NCI-H128 (cell line): ENCODE data around the gene RXRB.

Source experiments
- DNase-seq: peaks from one replicate; lab custom pipeline; 2025; ENCODE audit not compliant: unreplicated experiment; lab: John Stamatoyannopoulos, UW

RXRB gene

DNA sequence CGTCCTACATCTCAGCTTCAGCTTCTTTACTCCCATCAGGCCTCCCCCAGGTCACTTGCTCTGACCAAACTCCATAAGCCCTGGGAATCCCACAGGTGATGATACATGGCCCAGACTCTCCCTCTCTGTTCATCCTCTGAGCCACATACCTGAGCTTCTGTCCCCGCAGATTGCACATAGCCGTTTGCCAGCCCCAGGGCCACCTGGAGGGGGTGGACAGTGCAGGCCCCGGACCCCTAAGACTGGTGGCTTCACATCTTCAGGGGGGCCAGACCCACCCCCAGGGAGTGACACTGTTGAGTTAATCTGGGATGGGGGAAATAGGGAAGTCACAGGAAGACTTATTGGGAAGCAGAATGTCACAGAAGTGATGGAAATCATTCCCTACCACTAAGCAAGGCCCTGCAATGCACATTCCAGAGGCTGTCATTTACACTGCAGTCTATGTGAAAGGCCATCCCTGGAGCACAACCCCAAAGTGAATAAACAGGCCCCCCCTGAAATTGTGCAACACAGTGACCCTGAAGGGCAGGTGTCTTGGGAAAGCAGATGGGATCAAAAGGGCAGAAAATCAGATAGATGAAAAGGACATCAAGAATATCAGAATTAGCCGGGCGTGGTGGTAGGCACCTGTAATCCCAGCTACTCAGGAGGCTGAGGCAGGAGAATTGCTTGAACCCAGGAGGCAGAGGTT, 2.2 kb downstream of the RXRB start:
- no peak for DNase-seq

DNA sequence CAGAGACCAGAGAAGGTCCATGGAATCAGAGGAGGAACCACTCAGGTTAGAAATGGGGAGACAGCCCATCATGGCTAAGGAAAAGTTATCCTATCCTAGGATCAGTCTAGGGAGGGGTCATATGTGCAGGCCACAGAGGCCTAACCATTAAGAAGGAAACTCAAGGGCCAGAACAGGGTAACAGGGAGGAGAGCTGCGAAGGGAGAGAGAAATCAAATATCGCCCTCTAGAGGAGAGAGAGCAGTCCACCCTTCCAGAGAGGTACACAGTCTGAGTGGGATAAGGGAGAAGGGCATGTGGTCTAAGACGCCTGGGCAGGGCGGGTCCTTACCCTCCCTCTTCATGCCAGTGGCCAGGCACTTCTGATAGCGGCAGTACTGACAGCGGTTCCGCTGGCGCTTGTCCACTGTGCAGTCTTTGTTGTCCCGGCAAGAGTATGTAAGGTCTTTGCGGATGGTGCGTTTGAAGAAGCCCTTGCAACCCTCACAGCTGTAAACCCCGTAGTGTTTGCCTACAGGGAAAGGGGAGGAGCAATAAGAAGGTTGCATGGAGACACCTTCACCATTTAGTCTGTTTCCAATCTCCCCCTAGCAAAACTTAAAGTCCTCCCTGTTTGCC, 2.9 kb downstream of the RXRB start:
- DNase-seq, result no peak

DNA sequence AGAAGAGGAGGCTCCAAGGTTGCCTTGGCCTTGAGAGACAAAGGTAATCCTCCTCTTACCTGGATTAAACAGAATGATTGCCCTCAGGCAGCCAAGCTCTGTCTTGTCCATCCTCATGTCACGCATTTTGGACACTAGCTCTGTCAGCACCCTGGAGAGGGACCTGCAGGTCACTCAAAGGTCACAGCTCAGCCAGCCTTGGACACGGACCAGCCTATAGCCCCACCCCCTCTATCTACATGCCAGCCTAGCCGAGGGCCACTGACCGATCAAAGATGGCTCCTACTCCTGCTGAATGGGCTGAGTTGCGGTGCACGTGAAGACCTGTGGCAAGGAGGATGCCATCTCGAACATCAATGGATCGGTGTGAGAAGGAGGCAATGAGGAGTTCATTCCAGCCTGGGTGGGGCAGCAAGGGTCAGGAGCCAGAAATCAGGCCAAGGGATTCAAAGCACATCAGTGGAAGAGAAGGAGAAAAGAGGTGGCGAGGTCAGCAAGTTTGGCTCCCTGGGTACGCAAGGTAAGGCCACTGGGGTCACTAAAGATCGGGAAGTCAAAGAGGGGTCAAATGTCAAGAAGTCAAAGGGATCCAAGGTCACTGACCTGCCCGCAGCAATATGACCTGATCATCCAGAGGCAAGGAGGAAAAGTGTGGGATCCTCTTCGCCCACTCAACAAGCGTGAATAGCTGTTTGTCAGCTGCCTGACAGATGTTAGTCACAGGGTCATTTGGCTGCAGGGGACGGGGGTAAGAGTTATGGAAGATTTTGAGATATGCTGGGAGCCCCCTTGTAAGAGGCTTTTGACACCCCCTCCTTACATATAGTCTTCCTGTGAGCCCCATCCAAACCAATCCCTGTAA, 4.9 kb downstream of the RXRB start:
- DNase-seq, result no peak

DNA sequence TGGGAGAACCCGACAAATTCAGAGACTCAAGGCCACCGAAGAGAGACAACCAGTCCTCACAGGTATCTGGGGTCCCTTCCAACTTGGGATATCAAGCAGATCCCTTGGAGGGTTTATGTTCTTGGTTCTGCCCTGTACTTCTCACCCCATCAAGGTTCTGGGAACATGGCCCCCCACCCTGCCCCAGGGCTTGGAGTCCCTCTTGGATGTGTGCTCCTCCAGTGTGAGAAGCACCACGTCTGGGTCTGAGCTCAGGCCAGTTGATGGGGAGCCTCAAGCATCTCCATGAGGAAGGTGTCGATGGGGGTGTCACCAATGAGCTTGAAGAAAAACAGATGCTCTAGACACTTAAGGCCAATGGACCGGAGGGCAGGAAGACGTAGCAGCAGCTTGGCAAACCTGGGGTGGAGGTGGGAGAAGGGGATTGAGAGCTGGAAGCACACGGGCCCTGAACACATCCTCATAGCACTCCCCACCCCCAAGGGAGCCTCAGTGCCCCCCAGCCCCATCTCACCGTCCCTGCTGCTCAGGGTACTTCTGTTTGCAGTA, 6.0 kb downstream of the RXRB start:
- DNase-seq, result no peak

DNA sequence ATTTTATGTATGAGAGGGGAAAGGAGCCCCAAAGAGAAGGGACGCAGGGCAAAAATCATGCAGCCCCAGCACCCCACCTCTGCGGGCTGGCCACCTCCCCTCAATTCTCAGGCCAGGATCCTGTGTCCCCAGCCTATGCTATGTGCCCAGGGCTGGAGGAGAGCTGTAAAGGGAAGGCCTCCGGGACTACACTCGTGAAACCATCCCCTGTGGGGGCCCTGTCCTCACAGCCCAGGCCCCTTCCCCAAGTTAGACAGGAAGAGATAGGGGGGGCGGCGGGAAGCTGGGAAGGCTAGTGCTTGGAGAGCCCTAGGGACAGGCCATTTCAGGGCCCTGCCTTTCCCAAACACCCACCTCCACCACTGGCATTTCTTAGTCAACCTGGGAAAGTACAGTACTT, 6.8 kb downstream of the RXRB start:
- no peak for DNase-seq

DNA sequence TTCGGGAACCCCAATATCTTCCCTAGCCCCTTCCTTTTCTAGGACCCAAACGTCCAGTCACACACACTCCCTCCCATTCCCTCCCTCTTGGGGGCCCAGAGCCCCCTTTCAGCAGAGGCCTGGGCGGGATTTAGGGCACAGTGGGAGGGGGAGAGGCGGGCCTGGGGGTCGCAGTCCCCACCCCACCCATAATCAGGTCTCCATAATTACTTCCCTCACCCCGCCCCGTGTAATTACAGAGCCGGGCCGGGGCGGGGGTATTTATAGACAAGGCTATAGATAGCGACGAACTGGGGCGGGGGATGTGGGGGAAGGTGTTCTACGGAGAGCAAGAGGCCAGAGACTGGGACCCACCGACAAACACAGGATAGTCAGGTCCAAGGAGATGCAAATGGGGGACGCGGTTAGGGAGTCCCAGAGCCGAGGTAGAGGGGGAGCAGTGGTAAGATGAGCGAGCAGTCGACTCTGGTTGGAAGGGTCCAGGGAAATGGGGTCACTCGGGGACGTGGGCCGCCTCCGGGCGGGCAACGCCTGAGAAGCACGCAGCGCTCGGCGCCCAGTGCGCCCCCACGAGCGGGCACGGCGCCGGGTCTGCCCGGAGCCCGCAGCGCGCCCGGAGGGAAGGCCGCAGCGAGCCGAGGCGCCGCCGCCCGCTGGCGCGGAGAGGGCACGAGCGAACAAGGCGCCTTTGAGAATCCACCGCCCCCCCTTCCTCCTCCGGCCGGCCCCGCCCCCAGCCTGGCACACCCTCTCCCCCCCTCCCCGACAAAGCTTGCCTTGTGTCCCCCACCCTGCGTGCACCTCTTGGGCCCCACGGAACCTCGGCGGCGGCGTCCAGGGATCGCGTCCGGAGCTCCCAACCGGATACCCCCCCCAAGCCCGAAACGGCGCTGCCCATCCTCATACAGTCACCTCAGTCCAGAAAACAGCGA, 7.5 kb downstream of the RXRB start:
- no peak for DNase-seq

DNA sequence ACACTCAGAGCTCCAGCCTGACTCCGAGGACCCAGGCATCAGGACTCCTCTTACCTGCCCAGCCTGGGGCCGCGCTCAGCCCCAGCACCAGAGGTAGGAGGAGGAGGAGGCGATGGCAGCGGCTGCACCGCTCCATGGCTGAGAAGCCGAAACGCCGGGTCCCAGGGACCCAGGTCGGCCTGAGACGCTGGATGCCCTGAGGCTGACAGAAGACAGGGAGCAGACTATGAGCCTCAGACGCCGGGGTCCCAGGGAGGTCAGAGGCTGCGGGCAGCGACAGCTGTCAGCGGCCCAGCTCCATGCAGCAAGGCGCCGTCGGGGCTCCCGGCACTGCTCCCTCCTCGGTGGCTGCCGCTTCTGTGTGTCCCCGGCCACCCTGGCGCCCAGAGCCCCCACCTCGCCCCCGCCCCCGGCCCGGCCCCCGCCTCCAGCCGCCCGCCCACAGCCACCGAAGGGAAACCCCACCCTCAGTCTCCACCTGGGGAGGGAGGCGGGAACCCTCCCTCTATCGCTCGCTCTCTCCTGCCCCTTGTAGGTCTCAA, 8.3 kb downstream of the RXRB start, which contains the start of gene COL11A2:
COL11A2 (minus strand) TSS at position 363 of the 542 bp plus-strand sequence; CDS start at position 136, 227 bp downstream.
- no peak for DNase-seq

DNA sequence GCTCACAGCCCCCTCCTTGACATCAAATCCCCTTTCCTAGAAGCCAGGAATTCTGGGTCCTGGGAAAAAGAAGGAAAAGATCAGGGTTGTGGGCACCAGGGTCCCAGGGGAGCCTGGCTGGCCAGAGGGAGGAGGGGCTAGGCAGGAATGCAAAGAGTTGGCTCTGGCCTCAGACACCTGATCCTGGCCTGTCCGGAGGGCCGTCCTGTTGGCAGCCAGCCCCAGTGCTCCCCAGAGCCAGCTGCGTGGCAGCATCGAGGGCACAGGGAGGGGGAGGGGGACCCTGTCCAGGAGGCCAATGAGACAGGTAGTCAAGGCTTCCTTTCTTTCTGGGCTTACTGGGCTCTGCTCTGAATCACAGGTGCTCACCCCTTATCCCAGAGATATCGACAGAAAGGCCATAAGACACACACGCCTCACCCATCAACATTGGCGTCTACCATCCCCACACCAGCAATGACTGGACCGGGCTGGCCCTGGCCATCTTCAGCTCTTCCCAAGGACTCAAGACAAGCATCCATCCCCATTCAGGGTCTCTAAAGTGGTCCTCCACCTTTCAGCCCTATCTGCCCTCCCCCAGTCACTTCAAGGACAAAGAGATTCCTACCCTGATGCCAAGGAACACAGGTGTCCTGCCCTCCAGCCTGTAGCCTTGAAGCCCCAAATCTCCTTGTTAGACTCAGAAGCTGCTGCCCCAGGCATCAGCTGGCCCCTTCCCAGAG, 8.9 kb downstream of the RXRB start:
- DNase-seq, result no peak

DNA sequence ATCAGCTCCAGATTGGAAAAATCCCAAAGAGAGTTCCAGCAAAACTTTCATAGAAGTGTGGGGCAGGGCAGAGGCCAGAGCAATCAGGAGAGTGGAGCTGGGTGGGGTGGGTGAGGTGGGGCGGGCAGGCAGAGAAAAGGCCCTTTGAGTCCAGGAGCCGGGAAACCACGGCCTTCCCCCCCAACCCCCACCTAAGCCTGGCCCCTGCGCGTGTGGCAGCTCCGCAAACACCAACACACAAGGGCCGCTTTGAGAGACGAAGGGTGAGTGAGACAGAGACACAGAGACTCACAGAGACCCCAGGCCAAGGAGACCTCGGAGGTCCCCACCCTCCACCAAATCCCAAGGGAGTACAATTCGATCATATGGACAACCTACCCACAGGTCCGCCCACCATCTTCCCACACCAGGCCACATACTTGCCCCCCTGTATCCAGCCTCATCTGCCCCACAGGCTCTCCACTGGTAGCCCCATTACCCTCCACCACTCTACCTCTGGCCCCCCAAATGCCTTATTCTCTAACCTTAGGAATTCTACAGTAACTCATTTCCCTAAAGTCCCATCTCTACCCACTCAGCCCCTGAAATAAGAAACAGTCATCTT, 9.9 kb downstream of the RXRB start:
- no peak for DNase-seq

DNA sequence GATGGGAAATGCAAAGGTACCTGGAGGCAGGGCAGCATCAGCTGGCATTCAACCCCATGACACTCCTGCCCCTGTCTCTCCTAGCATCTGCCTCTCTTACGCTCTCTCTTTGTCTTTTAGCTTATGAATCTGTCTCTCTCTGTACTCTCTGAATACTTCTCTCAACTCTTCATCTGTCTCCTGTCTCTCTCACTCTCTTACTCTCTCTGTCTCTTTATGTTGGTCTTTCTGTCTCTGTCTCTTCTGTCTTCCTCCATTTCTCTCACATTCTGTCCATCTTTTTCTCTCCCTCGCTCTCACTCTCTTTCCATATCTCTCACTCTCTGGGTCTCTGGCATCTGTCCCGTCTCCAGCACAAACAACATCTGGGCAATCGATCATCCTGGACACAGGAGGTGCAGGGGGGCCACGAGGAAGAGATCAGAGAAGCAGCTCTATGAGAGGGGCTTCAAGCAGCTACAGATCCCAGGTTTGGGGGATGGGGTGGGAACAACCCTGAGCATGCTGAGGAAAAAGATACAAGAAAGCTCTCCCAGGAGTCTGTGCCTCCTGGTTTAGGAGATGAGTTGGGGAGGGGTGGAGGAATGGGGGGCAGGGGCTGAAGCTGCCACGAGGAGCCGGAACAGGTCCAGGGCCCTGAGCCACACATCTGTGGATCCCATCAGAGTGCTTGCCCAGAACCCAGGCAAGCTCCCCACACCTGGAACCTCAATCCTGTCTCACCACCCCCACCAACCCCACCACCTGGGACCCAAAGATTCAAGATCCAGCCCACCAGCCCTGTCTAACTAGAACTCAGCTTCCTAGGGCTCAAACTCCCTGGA, 10.6 kb downstream of the RXRB start:
- no peak for DNase-seq

DNA sequence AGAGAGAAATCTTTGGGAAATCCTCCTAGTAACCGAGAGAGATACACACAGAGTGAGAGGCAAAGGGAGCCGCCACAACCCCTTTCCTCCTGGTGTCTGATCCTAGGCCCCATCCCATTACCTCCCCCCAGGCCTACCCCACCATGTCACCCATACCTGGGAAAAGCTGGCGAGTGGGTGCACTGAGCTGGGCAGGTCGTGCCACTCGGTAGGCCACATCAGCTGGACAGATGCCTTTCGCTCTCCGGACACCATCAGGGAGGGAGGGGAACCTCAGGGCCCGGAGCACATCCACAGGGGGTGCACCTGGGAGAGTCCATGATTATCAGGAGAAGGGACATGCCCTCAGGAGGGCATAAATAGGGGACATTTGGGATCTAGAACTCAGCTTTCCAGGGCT, 11.3 kb downstream of the RXRB start:
- no peak for DNase-seq

DNA sequence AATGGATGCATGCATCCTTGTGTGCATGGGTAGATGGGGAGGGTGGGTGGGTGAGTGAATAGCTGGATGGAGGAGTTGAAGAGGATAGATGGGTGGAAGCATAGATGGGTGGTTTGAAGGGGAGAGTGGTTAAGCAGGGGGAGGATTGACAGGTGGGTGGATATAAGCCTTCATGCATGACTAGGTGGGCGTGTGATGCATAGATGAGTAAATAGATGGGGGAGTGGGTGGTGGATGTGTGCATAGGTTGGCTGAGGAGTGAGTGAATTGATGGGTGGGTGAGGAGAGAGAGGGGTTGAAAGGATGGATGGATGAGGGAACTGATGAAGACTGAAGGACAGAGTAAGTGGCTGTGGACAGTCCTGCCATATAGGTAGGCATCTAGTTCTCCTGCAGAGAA, 12.7 kb downstream of the RXRB start:
- DNase-seq, result no peak

DNA sequence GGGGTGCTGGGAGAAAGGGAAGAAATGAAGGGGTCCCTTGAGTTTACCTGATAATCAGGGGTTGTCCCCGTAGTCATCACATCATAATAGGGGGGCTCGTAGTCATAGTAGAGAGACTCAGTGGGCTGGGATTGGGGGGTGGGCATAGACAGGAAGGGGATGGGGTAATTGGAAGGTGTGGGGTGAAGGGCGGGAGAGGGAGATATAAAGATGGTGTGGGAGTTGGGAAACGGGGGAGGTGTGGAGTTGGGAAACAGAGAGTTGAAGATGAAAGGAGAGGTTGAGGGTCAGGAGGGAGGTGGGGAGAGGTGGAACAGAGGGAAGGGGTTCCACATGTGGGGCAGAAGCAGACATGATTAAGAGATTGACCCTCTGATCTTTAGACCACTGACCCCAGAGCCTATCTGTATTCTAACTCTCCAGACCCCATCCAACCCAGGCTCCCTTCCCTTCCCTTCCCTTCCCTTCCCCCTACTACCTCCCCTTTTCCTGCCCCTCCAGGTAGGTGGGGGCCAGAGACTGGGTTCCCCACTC, 14.7 kb downstream of the RXRB start:
- no peak for DNase-seq

DNA sequence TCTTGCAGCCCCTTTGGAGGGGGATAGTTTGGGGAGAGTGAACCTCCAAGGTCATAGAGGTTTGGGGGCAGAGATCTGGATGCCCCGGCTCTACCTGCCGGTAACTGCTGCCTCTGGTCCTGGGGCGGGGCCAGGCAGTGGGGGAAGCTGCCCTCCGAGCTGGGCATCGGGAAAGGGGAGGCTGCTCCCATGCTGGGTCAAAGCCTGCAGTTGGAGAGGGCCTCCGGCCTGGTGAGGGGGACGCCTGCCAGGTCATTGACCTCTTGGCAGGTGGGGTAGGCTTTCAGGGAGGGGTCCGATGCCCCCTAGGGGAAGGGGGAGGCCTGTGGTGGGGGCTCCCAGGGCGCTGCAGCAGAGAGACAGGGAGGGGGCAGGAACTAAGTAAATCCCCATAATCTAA, 15.3 kb downstream of the RXRB start:
- no peak for DNase-seq

DNA sequence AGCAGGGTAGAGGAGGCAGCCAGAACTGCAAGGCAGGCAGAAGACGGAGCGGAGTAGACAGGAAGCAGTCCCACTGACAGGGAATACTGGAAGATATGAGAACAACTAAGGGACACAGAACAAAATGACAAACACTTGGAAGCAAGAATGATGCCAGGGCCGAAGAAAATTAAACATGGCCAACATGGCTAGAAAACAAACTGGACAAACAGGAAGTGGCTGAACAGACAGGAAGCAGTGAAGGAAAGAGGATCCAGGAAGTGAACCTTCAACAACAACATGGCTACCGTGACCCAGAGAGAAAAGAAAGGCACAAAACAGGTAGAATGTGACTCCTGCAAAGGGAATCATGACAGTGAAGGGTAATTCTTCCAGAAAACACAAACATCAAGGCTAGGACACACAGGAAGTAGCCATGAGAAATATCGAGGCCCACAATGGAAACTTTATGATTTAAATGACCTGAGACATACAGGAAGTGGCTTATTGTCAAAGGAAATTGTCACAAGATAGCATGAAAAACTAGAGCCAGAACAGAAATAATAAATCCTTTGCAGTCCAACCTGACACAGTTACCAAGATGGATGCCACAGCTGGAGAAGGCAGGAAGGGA, 17.3 kb downstream of the RXRB start:
- DNase-seq, result no peak

DNA sequence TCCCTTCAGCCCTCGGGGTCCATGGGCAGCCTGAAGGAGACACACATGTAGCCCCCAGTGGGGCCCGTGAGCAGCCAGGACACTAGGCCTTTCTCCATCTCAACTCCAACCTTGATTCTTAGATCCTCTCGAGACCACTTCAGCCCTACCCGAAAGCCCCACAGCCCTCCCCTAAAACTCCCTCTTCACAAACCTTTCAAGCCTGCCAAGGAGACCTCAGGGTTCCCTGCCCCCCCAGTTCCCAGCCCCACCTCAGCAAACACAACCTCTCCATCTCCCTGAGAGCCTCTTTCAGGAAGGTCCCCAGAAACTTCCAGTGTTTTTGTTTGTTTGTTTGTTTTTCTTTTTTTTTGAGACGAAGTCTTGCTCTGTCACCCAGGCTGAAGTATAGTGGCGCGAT, 19.3 kb downstream of the RXRB start:
- no peak for DNase-seq

DNA sequence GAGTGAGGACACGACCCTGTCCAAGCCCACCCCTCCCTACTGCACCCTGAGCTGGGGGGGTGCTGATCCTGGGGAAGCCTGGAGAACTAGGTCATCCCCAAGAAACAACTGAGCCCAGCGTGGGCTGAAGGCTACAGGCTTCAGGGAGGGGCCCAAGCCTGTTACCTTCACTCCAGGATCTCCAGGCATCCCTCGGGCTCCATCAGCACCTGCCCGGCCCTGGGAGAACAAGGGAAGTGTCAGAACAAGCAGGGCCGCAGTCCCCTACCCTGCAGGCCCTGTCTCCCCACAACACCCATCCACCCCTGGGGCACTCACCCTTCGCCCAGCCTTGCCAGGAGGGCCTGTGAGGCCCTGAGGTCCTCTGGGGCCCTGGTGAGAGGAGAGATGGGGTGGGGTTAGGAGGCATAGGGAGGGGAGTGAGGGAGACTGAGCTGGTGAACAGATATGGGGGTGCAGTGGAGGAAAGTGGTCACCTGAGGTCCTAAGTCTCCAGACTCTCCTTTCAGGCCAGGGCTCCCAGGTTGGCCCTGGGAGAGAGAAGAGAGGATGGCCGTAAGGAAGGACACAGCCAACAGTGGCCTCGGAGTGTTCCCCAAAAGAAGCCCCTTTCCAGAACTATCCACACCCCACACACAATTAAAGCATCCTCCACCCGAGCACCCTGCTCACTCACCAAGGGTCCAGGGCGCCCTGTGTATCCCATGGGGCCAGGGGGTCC, 21.6 kb downstream of the RXRB start:
- no peak for DNase-seq
